HG02678 (cell line): Measurements from ENCODE around the gene FUT1.
A peak's percentile ranks its signal among the peaks of the same experiment; 100 is the strongest.

ENCODE experiments used
- ATAC-seq: cut with Tn5 transposase; IDR thresholded peaks from one replicate; pipeline ENCODE4 v1.9.1; 2021; ENCODE audit warnings: mild to moderate bottlenecking, moderate library complexity; ENCODE audit not compliant: unreplicated experiment

Gene FUT1

GRCh38 chr19:48741129-48741999 is 11.1 kb downstream of the FUT1 start:
- ATAC-seq, result no peak

GRCh38 chr19:48740164-48740972 is 12.1 kb downstream of the FUT1 start, which contains the start of gene RASIP1:
TSS of gene RASIP1 (minus strand) at chr19:48740610. CDS start at chr19:48740282, 328 bp downstream.
- ATAC-seq, result no peak

- ATAC-seq, result no peak
Measured at GRCh38 chr19:48739404-48740163, 12.9 kb downstream of the FUT1 start.

GRCh38 chr19:48738557-48739403 is 13.7 kb downstream of the FUT1 start:
- peak; percentile 88 for ATAC-seq

- ATAC-seq, result no peak
Measured at GRCh38 chr19:48737360-48737998, 15.0 kb downstream of the FUT1 start.

- no peak for ATAC-seq
Measured at GRCh38 chr19:48735031-48735615, 17.3 kb downstream of the FUT1 start.

GRCh38 chr19:48734625-48735024 is 17.8 kb downstream of the FUT1 start:
- ATAC-seq, result no peak

GRCh38 chr19:48731452-48731851 is 21.0 kb downstream of the FUT1 start:
- ATAC-seq, result no peak

GRCh38 chr19:48728911-48729664 is 23.4 kb downstream of the FUT1 start:
- ATAC-seq, result no peak

- no peak for ATAC-seq
Measured at GRCh38 chr19:48726556-48726955, 25.9 kb downstream of the FUT1 start.

- ATAC-seq, result no peak
Measured at GRCh38 chr19:48724796-48725753, 27.4 kb downstream of the FUT1 start.

- ATAC-seq, result no peak
Measured at GRCh38 chr19:48722196-48722708, 30.2 kb downstream of the FUT1 start.

GRCh38 chr19:48720613-48721296 is 31.7 kb downstream of the FUT1 start:
- ATAC-seq, result peak; percentile 81

- ATAC-seq, result no peak
Measured at GRCh38 chr19:48720251-48720612, 32.2 kb downstream of the FUT1 start.

- no peak for ATAC-seq
Measured at GRCh38 chr19:48719263-48720171, 32.9 kb downstream of the FUT1 start, which contains the start of gene MAMSTR. TSS of gene MAMSTR (minus strand) at chr19:48719725. CDS start at chr19:48719031, 694 bp downstream.
